GM13977 (cell line): Measurements from ENCODE around the gene ARG1.
"Not testable (repeated sequence)": the region's sequence is repeated elsewhere in the genome, so short reads cannot be mapped to it uniquely, and the experiment has no call there.

Experiments used
- DNase-seq: peaks from one replicate; pipeline ENCODE4 v3.0.0; 2012; ENCODE audit warnings: low spot score
- CTCF ChIP-seq: IDR thresholded peaks from 2 replicates; pipeline ENCODE4 v1.5.1; 2012; ENCODE audit warnings: mild to moderate bottlenecking, control low read depth; ENCODE audit not compliant: insufficient read depth; ENCODE audit errors: extremely low read depth, missing control alignments
- in situ Hi-C: fragments of 300-500 bp; cut with MboI; formaldehyde crosslinking; loops from one replicate; pipeline ENCODE4 v1.12.0; 2022; ENCODE audit warnings: low sequenced_read_pairs, low pct_unique_long_range_greater_than_20kb, mixed read lengths, inconsistent platforms; ENCODE audit not compliant: unreplicated experiment

The ARG1 gene

GRCh38 chr6:131572686-131573415 is at the start of gene ARG1:
Gene ARG1, plus strand, starts transcription at chr6:131573226. Its CDS starts 57 bp downstream, at chr6:131573283.
- TF ChIP-seq CTCF, result no peak
- in situ Hi-C loops, result no loop called here
- DNase-seq, result no peak

- no peak for TF ChIP-seq CTCF
- in situ Hi-C loops, result no loop called here
- no peak for DNase-seq
Measured at GRCh38 chr6:131523988-131524673, 48.9 kb upstream of the ARG1 start.

- no peak for TF ChIP-seq CTCF
- in situ Hi-C loops, result loop anchor here (25.0 kb wide), 2 partner anchors 338 to 638 kb away; no protein-coding TSS in a partner anchor
- no peak for DNase-seq
Measured at GRCh38 chr6:131524695-131525336, 48.2 kb upstream of the ARG1 start.

- in situ Hi-C loops, result loop anchor here (25.0 kb wide), 2 partner anchors 344 to 644 kb away; no protein-coding TSS in a partner anchor
- DNase-seq, result not testable (repeated sequence)
Measured at GRCh38 chr6:131530936-131531335, 42.1 kb upstream of the ARG1 start.

GRCh38 chr6:131531681-131532080 is 41.3 kb upstream of the ARG1 start:
- DNase-seq, result not testable (repeated sequence)
- in situ Hi-C loops, result loop anchor here (25.0 kb wide), 2 partner anchors 344 to 644 kb away; no protein-coding TSS in a partner anchor

- TF ChIP-seq CTCF, result no peak
- in situ Hi-C loops, result loop anchor here (25.0 kb wide), 2 partner anchors 345 to 645 kb away; no protein-coding TSS in a partner anchor
- DNase-seq, result peak; percentile 50
Measured at GRCh38 chr6:131532580-131533039, 40.4 kb upstream of the ARG1 start.

- DNase-seq, result not testable (repeated sequence)
- in situ Hi-C loops, result loop anchor here (25.0 kb wide), 2 partner anchors 351 to 651 kb away; no protein-coding TSS in a partner anchor
Measured at GRCh38 chr6:131538615-131539014, 34.4 kb upstream of the ARG1 start.
